B cell (primary cell): ENCODE results near the gene SLC9A3. TPM values are rescaled to one million over a fixed set of nuclear protein-coding genes. Genes with fewer than 3 reads are reported as not detected.

Experiments
- ATAC-seq: fragments of 200-7000 bp; cut with Tn5 transposase; one replicate; pipeline ENCODE4 v1.10.0; 2021; ENCODE audit warnings: low read depth, mild to moderate bottlenecking, moderate number of reproducible peaks, moderate library complexity
- CTCF ChIA-PET: fragments of 350-600 bp; sonication (Branson Sonifier 250); formaldehyde crosslinking; loops from one replicate; lab custom pipeline; 2021; ENCODE audit warnings: antibody characterized with exemption, inconsistent platforms; lab: Charles Lee
- POLR2A ChIA-PET: fragments of 350-600 bp; sonication (Branson Sonifier 250); formaldehyde crosslinking; loops from one replicate; lab custom pipeline; 2021; ENCODE audit warnings: antibody characterized with exemption; lab: Charles Lee
- DNase-seq: peaks from one replicate; pipeline ENCODE4 v3.0.0; 2013
- H2AFZ ChIP-seq: 2 replicates; pipeline ENCODE4 v1.6.1; 2012; ENCODE audit warnings: mild to moderate bottlenecking, low read depth, low read length; ENCODE audit not compliant: insufficient read depth, poor library complexity, severe bottlenecking
- H3K27ac ChIP-seq, 2 donors: 1 replicate in 1 of 2; 2 replicates in 1 of 2; pipeline ENCODE4 v1.5.1; 2012 to 2013; ENCODE audit warnings: low read length in 2 of 2, mild to moderate bottlenecking in 2 of 2, moderate library complexity in 1 of 2
- H3K27me3 ChIP-seq, 4 experiments: fragments of 200-600 bp in 1 of 4; sonication (generic) in 1 of 4; replicated peaks in 1 of 4; 1 replicate in 2 of 4; 2 replicates in 2 of 4; pipeline versions ENCODE4 v1.6.1 to v1.7.0; 2013 to 2016; ENCODE audit warnings: low read length in 3 of 4, mild to moderate bottlenecking in 2 of 4, mixed read lengths in 1 of 4, moderate library complexity in 1 of 4; ENCODE audit not compliant: insufficient read depth in 4 of 4, control insufficient read depth in 3 of 4; ENCODE audit errors: control extremely low read depth in 1 of 4
- H3K36me3 ChIP-seq, 2 experiments: replicated peaks in 1 of 2; 1 replicate in 1 of 2; 2 replicates in 1 of 2; pipeline versions ENCODE4 v1.6.1 to v1.7.1; 2013; ENCODE audit warnings: low read length in 1 of 2; ENCODE audit not compliant: insufficient read depth in 2 of 2, control insufficient read depth in 1 of 2; ENCODE audit errors: control extremely low read depth in 1 of 2, extremely low read depth in 1 of 2
- H3K4me1 ChIP-seq, 2 donors: fragments of 200-600 bp in 1 of 2; sonication (generic) in 1 of 2; 1 replicate in 1 of 2; 2 replicates in 1 of 2; pipeline versions ENCODE4 v1.5.1 to v1.6.1; 2013 to 2017; ENCODE audit warnings: low read length in 2 of 2; ENCODE audit not compliant: control insufficient read depth in 2 of 2, insufficient read depth in 2 of 2
- H3K4me2 ChIP-seq: replicated peaks from 2 replicates; pipeline ENCODE3; 2012; ENCODE audit warnings: mild to moderate bottlenecking, low read depth, low read length; ENCODE audit not compliant: poor library complexity, severe bottlenecking
- H3K4me3 ChIP-seq, 5 experiments: fragments of 200-600 bp in 1 of 5; sonication (generic) in 1 of 5; 1 replicate in 3 of 5; 2 replicates in 2 of 5; pipeline versions ENCODE4 v1.5.1 to v1.7.0; 2011 to 2016; ENCODE audit warnings: low read length in 4 of 5, mild to moderate bottlenecking in 4 of 5, low read depth in 2 of 5, control low read depth in 1 of 5, moderate library complexity in 1 of 5; ENCODE audit not compliant: insufficient read depth in 1 of 5; ENCODE audit errors: control extremely low read depth in 1 of 5, extremely low read depth in 1 of 5
- H3K79me2 ChIP-seq: fragments of 200-600 bp; sonication (generic); one replicate; pipeline ENCODE4 v1.6.0; 2016; ENCODE audit warnings: low read length; ENCODE audit not compliant: control insufficient read depth, insufficient read depth
- H3K9ac ChIP-seq: fragments of 200-600 bp; sonication (generic); 2 replicates; pipeline ENCODE4 v1.6.1; 2017; ENCODE audit warnings: mild to moderate bottlenecking, low read length, moderate library complexity
- H3K9me3 ChIP-seq, 3 donors: one replicate each; pipeline versions ENCODE4 v1.6.1 to v1.7.1; 2013; ENCODE audit warnings: low read length in 2 of 3; ENCODE audit not compliant: control insufficient read depth in 2 of 3, insufficient read depth in 1 of 3; ENCODE audit errors: control extremely low read depth in 1 of 3
- H4K20me1 ChIP-seq: 2 replicates; pipeline ENCODE4 v1.6.0; 2012; ENCODE audit warnings: mild to moderate bottlenecking, low read length; ENCODE audit not compliant: insufficient read depth, control insufficient read depth, poor library complexity, severe bottlenecking
- H3K27ac Mint-ChIP-seq: one replicate; pipeline ENCODE4 v1.8.0; 2021; ENCODE audit warnings: mixed read lengths
- H3K27me3 Mint-ChIP-seq: one replicate; pipeline ENCODE4 v1.8.0; 2021; ENCODE audit warnings: mixed read lengths
- H3K4me1 Mint-ChIP-seq: one replicate; pipeline ENCODE4 v1.8.0; 2021; ENCODE audit warnings: mixed read lengths
- H3K4me3 Mint-ChIP-seq: one replicate; pipeline ENCODE4 v1.8.0; 2021; ENCODE audit warnings: mixed read lengths
- H3K9me3 Mint-ChIP-seq: one replicate; pipeline ENCODE4 v1.8.0; 2022; ENCODE audit warnings: mixed read lengths; ENCODE audit not compliant: insufficient read depth
- CTCF ChIP-seq: fragments of 200-600 bp; IDR thresholded peaks from one replicate; pipeline ENCODE4 v1.8.0; 2022; ENCODE audit warnings: antibody characterized with exemption, mild to moderate bottlenecking
- EZH2 ChIP-seq: IDR thresholded peaks from 2 replicates; pipeline ENCODE4 v1.6.1; 2012; ENCODE audit warnings: borderline replicate concordance, low read depth, mild to moderate bottlenecking, moderate library complexity, low read length; ENCODE audit not compliant: insufficient read depth, poor library complexity, severe bottlenecking
- WGBS: methylation state at CpG from one replicate; pipeline ENCODE4 v1.1.5; 2013; ENCODE audit warnings: missing lambda C conversion rate; ENCODE audit not compliant: insufficient coverage; 5-methylcytosine and 5-hydroxymethylcytosine counted together
- intact Hi-C: fragments of 100-400 bp; cut with micrococcal nuclease; formaldehyde crosslinking; loops from one replicate; pipeline ENCODE4 v1.10.0; 2022
- polyA plus RNA-seq: library from polyadenylated mRNA; depleted of rRNA; stranded (reverse); fragments of >200 nt; gene quantifications from 2 replicates; pipeline ENCODE4 v1.2.3, GENCODE V29; 2012
- total RNA-seq, 2 donors: library from RNA; stranded (reverse); fragments of 120-200 nt in 1 of 2; gene quantifications; 1 replicate in 1 of 2; 2 replicates in 1 of 2; pipeline versions ENCODE4 v1.2.3 to v1.2.4, GENCODE V29; 2013 to 2022

Gene SLC9A3
- total and polyA plus RNA-seq, 2 donors (not counting 1 experiment from before 2014, with no cell fraction given): 0.84 to 2.0 TPM

GRCh38 chr5:516980-517379, 7.3 kb downstream of the SLC9A3 start:
- ChIA-PET CTCF (no interaction called here), POLR2A (no interaction called here)
- H3K4me3 ChIP-seq: no peak overlapping the region
- H3K9me3 ChIP-seq: peaks cover 0 to 19% (median 0%) of the 10 kb centered on the region in 3 donors
- H3K4me2 ChIP-seq: no peak overlapping the region
- peaks cover 0 to 74% (median 24%) of the 10 kb centered on the region in 4 experiments for H3K27me3 ChIP-seq
- no peak overlapping the region for H3K27ac Mint-ChIP-seq
- no peaks in the 10 kb centered on the region for H3K79me2 ChIP-seq
- intact Hi-C loops: no loop called here
- no peak overlapping the region for H3K9ac ChIP-seq
- no peaks in the 10 kb centered on the region for H3K36me3 ChIP-seq
- H3K4me1 Mint-ChIP-seq: no peaks in the 10 kb centered on the region
- H3K27ac ChIP-seq: no peak overlapping the region
- 98% methylated on average over 3 of the region's 3 CpGs for WGBS
- peaks cover 3% of the 10 kb centered on the region for H3K9me3 Mint-ChIP-seq
- H3K27me3 Mint-ChIP-seq: peaks cover 54% of the 10 kb centered on the region
- H4K20me1 ChIP-seq: no peaks in the 10 kb centered on the region
- H3K4me3 Mint-ChIP-seq: no peak overlapping the region
- H3K4me1 ChIP-seq: no peaks in the 10 kb centered on the region
- TF ChIP-seq CTCF (no peak), EZH2 (no peak)
- DNase-seq (no peak), ATAC-seq (no peak)
- no peak overlapping the region for H2AFZ ChIP-seq

GRCh38 chr5:516338-516925, 7.8 kb downstream of the SLC9A3 start:
- CTCF ChIA-PET: no interaction called here
- no peak for ATAC-seq

More at GRCh38 chr5:516338-516925, 7.8 kb downstream of the SLC9A3 start:
- H3K9me3 Mint-ChIP-seq: peaks cover 3% of the 10 kb centered on the region
- Histone ChIP-seq H3K9me3 (peaks cover 0 to 19% (median 0%) of the 10 kb centered on the region in 3 donors), H3K36me3 (no peaks in the 10 kb centered on the region), H4K20me1 (no peaks in the 10 kb centered on the region), H3K4me3 (no peak overlapping the region), H3K9ac (no peak overlapping the region), H3K79me2 (no peaks in the 10 kb centered on the region), H3K27me3 (peaks cover 0 to 68% (median 19%) of the 10 kb centered on the region in 4 experiments), H3K4me1 (no peaks in the 10 kb centered on the region), H2AFZ (no peak overlapping the region), H3K27ac (no peak overlapping the region), H3K4me2 (no peak overlapping the region)
- intact Hi-C loops: no loop called here
- no peak overlapping the region for H3K4me3 Mint-ChIP-seq
- WGBS: 85% methylated on average over 8 of the region's 10 CpGs
- DNase-seq: no peak
- H3K27ac Mint-ChIP-seq: no peak overlapping the region
- H3K27me3 Mint-ChIP-seq: peaks cover 52% of the 10 kb centered on the region
- POLR2A ChIA-PET: no interaction called here
- no peaks in the 10 kb centered on the region for H3K4me1 Mint-ChIP-seq
- no peak for TF ChIP-seq EZH2
- no peak for TF ChIP-seq CTCF
